GM12872 (cell line): Measurements from ENCODE around the gene ARHGEF28.

ENCODE experiments used
- CTCF ChIP-seq: IDR thresholded peaks from 3 replicates; pipeline ENCODE4 v1.5.1; 2011; ENCODE audit warnings: low read depth, mild to moderate bottlenecking, low read length, moderate library complexity; ENCODE audit not compliant: insufficient read depth

Gene ARHGEF28

GRCh38 chr5:73812962-73813588 lies 187.1 kb downstream of the ARHGEF28 start:
- no peak for TF ChIP-seq CTCF

GRCh38 chr5:73814233-73814846 lies 188.3 kb downstream of the ARHGEF28 start:
- TF ChIP-seq CTCF, result no peak

- no peak for TF ChIP-seq CTCF
Measured at GRCh38 chr5:73815631-73816030, 189.6 kb downstream of the ARHGEF28 start.

GRCh38 chr5:73816656-73817420 lies 190.8 kb downstream of the ARHGEF28 start:
- TF ChIP-seq CTCF, result no peak

GRCh38 chr5:73818357-73818756 lies 192.4 kb downstream of the ARHGEF28 start:
- TF ChIP-seq CTCF, result no peak

GRCh38 chr5:73820326-73820725 lies 194.3 kb downstream of the ARHGEF28 start:
- TF ChIP-seq CTCF, result no peak

- no peak for TF ChIP-seq CTCF
Measured at GRCh38 chr5:73821003-73821402, 195.0 kb downstream of the ARHGEF28 start.
